Sigmoid colon (tissue), 7 donors: ENCODE results near the gene CHRNB2. TPM values are rescaled to one million over a fixed set of nuclear protein-coding genes. Genes with fewer than 3 reads are reported as not detected.
A peak's percentile ranks its signal among the peaks of the same experiment; 100 is the strongest.

Experiments used
- DNase-seq: peaks from one replicate; pipeline ENCODE4 v3.0.0-alpha.2; 2019
- H3K27ac ChIP-seq, 4 donors: fragments of 200-600 bp; sonication (generic); one replicate each; pipeline ENCODE4 v1.5.1; 2016 to 2019; ENCODE audit warnings: mild to moderate bottlenecking in 1 of 4
- H3K27me3 ChIP-seq, 3 donors: fragments of 200-600 bp; sonication (generic); one replicate each; pipeline ENCODE4 v1.5.1; 2019; ENCODE audit warnings: mild to moderate bottlenecking in 1 of 3
- H3K36me3 ChIP-seq, 4 donors: fragments of 200-600 bp; sonication (generic); one replicate each; pipeline ENCODE4 v1.5.1; 2016 to 2019
- H3K4me1 ChIP-seq, 4 donors: fragments of 200-600 bp; sonication (generic); one replicate each; pipeline ENCODE4 v1.5.1; 2017 to 2019
- H3K4me3 ChIP-seq, 4 donors: fragments of 200-600 bp; sonication (generic); one replicate each; pipeline ENCODE4 v1.5.1; 2017 to 2019; ENCODE audit warnings: mild to moderate bottlenecking in 2 of 4, moderate library complexity in 1 of 4
- H3K9me3 ChIP-seq, 4 donors: fragments of 200-600 bp in 3 of 4; sonication (generic) in 3 of 4; one replicate each; pipeline versions ENCODE4 v1.5.1 to v1.6.1; 2013 to 2019
- EP300 ChIP-seq, 4 donors: sonication (generic); formaldehyde crosslinking; IDR thresholded peaks; one replicate each; pipeline ENCODE4 v1.6.1; 2017; ENCODE audit warnings: antibody characterized with exemption in 4 of 4
- POLR2A ChIP-seq, 2 donors: fragments of 450-650 bp; IDR thresholded peaks; one replicate each; pipeline ENCODE4 v1.6.1; 2016; ENCODE audit warnings: antibody characterized with exemption in 2 of 2, mild to moderate bottlenecking in 2 of 2, moderate library complexity in 2 of 2
- POLR2AphosphoS5 ChIP-seq, 4 donors: sonication (generic); formaldehyde crosslinking; IDR thresholded peaks; one replicate each; pipeline ENCODE4 v1.6.1; 2017; ENCODE audit warnings: antibody characterized with exemption in 4 of 4
- WGBS, 2 donors: extraction: QIAGEN DNeasy Blood & Tissue Kit; methylation state at CpG; one replicate each; pipeline ENCODE4 v1.1.7; 2013; 5-methylcytosine and 5-hydroxymethylcytosine counted together
- intact Hi-C: fragments of 100-400 bp; cut with DNase I; formaldehyde crosslinking; loops from one replicate; pipeline ENCODE4 v1.15.1; 2023
- polyA plus RNA-seq, 3 donors: library from polyadenylated mRNA; stranded (reverse); fragments of 200-250 nt; gene quantifications; one replicate each; pipeline ENCODE4 v1.2.3, GENCODE V29; 2013
- total RNA-seq, 4 donors: library from RNA; depleted of rRNA; stranded (reverse); fragments of >200 nt; gene quantifications; one replicate each; pipeline ENCODE4 v1.1.0, GENCODE V29; 2016
- TF ChIP-seq, protein P1 (sequence below), 4 experiments: fragments of 450-650 bp in 3 of 4; fragments of 200-600 bp in 1 of 4; IDR thresholded peaks; one replicate each; pipeline ENCODE4 v1.5.1; 2016 to 2019; ENCODE audit warnings: antibody characterized with exemption in 4 of 4, mild to moderate bottlenecking in 3 of 4, moderate library complexity in 2 of 4
- donor health status: healthy with polysubstance abuse.
- donor health status: Bipolar disorder and iron deficiency.
- donor health status: healthy.

CHRNB2 gene
- total and polyA plus RNA-seq, 7 donors, result under 0.01 to 1.7 (median 0.95) TPM; not detected in 2

DNA sequence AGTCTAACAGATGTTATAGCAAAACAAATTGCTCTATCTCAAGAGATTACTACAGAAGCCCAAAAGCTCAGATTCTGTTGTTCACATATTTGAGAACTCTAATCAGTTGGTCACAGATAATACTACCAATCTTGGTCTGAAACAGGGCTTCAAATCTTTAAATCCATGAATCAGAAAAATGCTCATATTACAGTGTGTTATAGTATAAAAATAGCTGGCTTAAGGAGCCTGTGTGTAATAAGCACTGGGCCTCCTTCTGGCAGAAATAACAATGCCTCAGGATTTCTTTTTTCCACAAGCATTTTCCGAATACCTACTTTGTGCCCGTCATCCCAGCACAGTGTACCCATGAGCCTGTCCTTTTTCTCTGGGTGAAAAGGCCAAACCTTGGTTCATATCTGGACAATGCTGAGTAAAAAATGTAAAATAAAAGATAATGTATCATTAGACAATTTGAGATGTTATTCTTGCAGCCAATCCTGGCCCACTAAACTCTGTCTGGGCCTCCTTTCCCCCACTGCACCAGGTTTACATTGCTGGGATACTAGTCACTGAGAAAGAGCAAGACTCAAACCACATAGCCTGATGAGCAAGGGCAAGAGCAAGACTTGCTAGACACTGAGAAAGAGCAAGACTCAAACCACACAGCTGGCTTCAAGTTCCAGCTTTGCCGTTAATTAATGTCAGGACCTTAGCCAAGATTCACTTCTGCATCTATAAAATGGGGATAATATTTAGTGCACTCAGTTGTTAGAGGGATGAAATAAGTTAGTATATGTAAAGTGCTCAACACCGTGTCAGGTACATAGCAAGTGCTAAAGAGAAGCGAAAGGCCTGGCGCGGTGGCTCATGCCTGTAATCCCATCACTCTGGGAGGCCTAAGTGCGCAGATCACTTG, 57.4 kb downstream of the CHRNB2 start:
- DNase-seq, result no peak
- Histone ChIP-seq H3K4me1 (peaks cover 0 to 22% (median 12%) of the 10 kb centered on the region in 4 donors), H3K36me3 (no peaks in the 10 kb centered on the region), H3K9me3 (no peaks in the 10 kb centered on the region), H3K27ac (no peak overlapping the region), H3K4me3 (no peak overlapping the region), H3K27me3 (no peaks in the 10 kb centered on the region)
- intact Hi-C loops, result no loop called here
- TF ChIP-seq, protein P1, sequence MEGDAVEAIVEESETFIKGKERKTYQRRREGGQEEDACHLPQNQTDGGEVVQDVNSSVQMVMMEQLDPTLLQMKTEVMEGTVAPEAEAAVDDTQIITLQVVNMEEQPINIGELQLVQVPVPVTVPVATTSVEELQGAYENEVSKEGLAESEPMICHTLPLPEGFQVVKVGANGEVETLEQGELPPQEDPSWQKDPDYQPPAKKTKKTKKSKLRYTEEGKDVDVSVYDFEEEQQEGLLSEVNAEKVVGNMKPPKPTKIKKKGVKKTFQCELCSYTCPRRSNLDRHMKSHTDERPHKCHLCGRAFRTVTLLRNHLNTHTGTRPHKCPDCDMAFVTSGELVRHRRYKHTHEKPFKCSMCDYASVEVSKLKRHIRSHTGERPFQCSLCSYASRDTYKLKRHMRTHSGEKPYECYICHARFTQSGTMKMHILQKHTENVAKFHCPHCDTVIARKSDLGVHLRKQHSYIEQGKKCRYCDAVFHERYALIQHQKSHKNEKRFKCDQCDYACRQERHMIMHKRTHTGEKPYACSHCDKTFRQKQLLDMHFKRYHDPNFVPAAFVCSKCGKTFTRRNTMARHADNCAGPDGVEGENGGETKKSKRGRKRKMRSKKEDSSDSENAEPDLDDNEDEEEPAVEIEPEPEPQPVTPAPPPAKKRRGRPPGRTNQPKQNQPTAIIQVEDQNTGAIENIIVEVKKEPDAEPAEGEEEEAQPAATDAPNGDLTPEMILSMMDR (IDR thresholded peaks at IDR 0.05), result no peak
- TF ChIP-seq POLR2A (IDR thresholded peaks at IDR 0.05), result no peak
- no peak for TF ChIP-seq EP300 (IDR thresholded peaks at IDR 0.05)
- no peak for TF ChIP-seq POLR2AphosphoS5 (IDR thresholded peaks at IDR 0.05)
- WGBS, 2 donors, result 93 to 95% methylated on average over 8 of the region's 8 CpGs

DNA sequence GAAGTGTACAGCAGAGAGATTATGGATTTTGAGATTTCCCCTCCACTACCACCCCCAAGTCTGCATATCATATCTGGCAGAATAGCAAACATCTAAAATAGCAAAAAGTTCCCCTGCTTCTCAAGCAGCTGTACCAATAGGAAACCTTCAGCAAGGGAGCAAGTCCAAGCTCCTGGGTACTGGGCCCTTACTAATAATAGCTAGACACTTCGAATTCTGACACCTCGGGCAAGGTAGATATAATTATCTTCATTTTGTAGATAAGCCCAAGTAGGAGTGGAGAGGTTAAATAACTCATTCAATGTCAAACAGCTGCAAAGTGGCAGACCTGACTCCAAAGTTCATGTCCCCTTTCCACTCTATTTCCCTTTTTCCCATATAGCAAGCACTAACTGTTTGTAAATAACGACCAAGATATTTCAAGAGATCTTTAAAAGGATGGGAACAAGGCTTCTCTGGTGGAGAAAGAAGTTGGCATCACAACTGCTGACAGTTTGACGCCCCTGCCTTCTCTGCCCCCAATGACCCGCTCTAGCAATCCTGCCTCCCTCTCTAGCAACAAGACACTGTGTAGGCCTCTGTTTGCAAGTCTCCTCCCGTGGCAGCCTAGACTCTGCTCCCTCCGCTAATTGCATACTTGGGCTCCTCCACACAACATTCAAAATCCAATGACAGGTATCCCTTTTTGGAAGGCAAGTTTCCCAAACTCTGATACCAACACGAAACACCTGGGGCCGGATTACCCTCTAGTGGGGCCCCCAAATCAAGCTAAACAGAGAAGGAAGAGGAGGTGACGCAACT, 59.1 kb downstream of the CHRNB2 start:
- H3K27ac ChIP-seq, result peak overlapping the region; percentile 84 to 93 (median 92)
- DNase-seq, result no peak
- H3K9me3 ChIP-seq, result no peaks in the 10 kb centered on the region
- no peaks in the 10 kb centered on the region for H3K27me3 ChIP-seq
- intact Hi-C loops, result loop anchor here (1.0 to 2.0 kb wide), 2 partner anchors 17 to 68 kb away; partner anchors contain the start of gene UBE2Q1
- H3K36me3 ChIP-seq, result no peaks in the 10 kb centered on the region
- H3K4me3 ChIP-seq, result peak overlapping the region; percentile 60 to 96 (median 82)
- peaks cover 0 to 22% (median 12%) of the 10 kb centered on the region in 4 donors for H3K4me1 ChIP-seq
- TF ChIP-seq POLR2A (IDR thresholded peaks at IDR 0.05), result no peak
- TF ChIP-seq EP300 (IDR thresholded peaks at IDR 0.05), result no peak
- TF ChIP-seq, protein P1 (IDR thresholded peaks at IDR 0.05), result no peak
- TF ChIP-seq POLR2AphosphoS5 (IDR thresholded peaks at IDR 0.05), result no peak
- WGBS, 2 donors, result 21 to 23% methylated on average over 10 of the region's 10 CpGs

DNA sequence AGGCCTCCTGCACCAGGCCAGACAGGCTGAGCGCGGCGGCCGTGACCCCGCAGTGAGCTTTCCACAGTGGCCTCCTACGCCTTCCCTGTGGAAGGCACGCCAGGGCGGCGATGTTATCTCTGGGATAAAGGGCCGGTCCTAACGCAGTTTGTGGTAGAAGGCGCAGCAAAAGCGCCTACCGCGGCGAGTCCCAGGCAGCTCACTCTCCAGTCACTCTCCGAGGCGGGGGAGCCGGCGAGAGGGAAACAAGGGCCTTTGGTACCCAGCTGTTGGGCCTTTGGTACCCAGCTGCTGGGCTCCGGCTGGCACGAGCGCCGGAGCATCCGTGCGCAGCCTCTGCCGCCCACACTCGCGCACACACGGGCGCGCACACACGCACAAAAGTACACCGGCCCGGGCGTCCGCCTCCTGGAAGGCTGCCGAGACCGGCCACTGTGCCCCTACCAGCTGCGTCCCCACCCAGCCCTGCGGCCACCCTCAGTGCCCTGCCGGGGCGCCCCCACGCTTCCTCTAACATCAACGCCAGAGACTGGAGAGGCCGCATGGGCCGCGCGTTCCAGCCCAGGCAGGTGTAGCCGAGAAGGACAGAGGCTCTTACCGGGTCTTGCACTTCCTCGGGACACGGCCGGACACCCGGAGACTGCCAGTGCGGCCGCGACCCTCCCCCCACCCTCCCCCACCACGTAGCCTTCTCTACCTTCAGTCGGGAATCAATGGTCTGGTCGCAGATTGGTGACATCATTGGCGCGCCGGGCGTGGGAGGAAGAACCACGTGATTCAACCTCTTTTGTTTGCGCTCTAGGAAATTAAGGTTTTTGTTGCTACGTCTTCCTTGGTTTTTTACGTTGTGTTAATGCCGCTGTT, 59.9 kb downstream of the CHRNB2 start:
- Histone ChIP-seq H3K27me3 (no peaks in the 10 kb centered on the region), H3K4me3 (peak overlapping the region; percentile 60 to 96 (median 82)), H3K36me3 (no peaks in the 10 kb centered on the region), H3K4me1 (peaks cover 0 to 22% (median 12%) of the 10 kb centered on the region in 4 donors), H3K9me3 (no peaks in the 10 kb centered on the region), H3K27ac (peak overlapping the region; percentile 84 to 93 (median 92))
- DNase-seq, result peak; percentile 93
- 1% methylated on average over 70 of the region's 70 CpGs for WGBS, 2 donors
- intact Hi-C loops, result loop anchor here (1.0 to 2.0 kb wide), 2 partner anchors 18 to 69 kb away; partner anchors contain the start of gene UBE2Q1
- no peak for TF ChIP-seq EP300 (IDR thresholded peaks at IDR 0.05)
- peak; percentile 23 to 70 (median 61) for TF ChIP-seq POLR2AphosphoS5 (IDR thresholded peaks at IDR 0.05)

DNA sequence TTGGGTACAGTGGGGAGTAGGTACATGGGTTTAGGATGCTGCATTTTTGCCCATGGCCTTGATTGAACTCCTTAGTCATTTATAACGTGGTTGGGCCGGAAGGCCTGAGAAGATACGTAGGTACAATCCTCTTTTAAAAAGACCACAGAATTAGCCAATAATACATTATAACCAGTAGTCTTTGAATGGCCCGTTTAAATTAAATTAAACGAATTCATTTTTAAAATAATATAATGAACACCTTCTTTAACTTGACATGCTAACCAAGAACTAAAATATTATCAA, 60.5 kb downstream of the CHRNB2 start:
- DNase-seq, result no peak
- Histone ChIP-seq H3K36me3 (no peaks in the 10 kb centered on the region), H3K4me1 (peaks cover 0 to 22% (median 12%) of the 10 kb centered on the region in 4 donors), H3K9me3 (no peaks in the 10 kb centered on the region), H3K27ac (peak overlapping the region; percentile 84 to 93 (median 92)), H3K4me3 (peak overlapping the region; percentile 60 to 96 (median 82)), H3K27me3 (no peaks in the 10 kb centered on the region)
- TF ChIP-seq POLR2A (IDR thresholded peaks at IDR 0.05) (no peak), EP300 (IDR thresholded peaks at IDR 0.05) (no peak), POLR2AphosphoS5 (IDR thresholded peaks at IDR 0.05) (no peak)
- TF ChIP-seq, protein P1 (IDR thresholded peaks at IDR 0.05), result no peak
- 6 to 8% methylated on average over 5 of the region's 5 CpGs for WGBS, 2 donors
- intact Hi-C loops, result no loop called here
